ENCODE data around the gene TCERG1L. TPM values are rescaled to one million over a fixed set of nuclear protein-coding genes. Genes with fewer than 3 reads are reported as not detected.

The TCERG1L gene
- total and polyA plus RNA-seq, 8 donors: 0.18 TPM; not detected in 7

DNA sequence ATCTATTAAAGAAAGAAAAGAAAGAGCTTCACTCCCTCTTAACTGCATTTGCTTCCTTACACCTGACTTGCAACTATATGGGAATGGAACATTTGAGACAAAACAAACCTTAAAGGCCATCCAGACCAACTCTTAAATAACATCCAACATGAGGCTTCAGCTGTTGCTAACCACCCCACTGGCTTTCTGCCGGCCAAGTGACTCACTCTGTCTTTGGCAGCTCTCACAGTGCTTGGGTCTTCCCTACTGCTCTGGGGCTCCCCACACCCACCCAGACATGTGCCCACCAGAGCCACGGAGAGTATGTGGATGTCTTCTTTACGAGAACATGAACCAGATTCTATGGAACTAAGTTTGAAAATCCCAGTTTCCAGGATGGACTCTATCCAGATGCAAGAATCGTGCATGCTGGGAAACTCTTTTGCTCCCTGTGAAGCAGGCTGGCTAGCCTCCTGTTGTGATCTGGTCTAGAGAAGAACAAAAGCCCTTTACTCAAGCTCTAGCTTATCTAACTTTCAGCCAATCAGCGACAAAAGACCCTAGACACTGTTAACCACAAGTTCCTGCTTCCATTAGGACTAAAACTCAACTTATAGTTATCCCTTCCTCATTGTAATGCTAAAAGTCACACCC lies 245.7 kb downstream of the TCERG1L start:
- Histone ChIP-seq H3K4me3 (no peak overlapping the region), H3K36me3 (no peaks in the 10 kb centered on the region), H3K27me3 (peaks cover 0 to 36% (median 0%) of the 10 kb centered on the region in 3 donors), H3K9me3 (no peaks in the 10 kb centered on the region), H3K27ac (no peak overlapping the region), H3K4me1 (no peaks in the 10 kb centered on the region)
- intact Hi-C loops (cut with DNase I; ENCODE audit: low total_unique reads): no loop called here
- 30 to 47% (median 42%) methylated on average over 5 of the region's 5 CpGs for WGBS, 5 donors
- no peak for TF ChIP-seq EP300 (IDR thresholded peaks at IDR 0.05)
- TF ChIP-seq, protein P1, sequence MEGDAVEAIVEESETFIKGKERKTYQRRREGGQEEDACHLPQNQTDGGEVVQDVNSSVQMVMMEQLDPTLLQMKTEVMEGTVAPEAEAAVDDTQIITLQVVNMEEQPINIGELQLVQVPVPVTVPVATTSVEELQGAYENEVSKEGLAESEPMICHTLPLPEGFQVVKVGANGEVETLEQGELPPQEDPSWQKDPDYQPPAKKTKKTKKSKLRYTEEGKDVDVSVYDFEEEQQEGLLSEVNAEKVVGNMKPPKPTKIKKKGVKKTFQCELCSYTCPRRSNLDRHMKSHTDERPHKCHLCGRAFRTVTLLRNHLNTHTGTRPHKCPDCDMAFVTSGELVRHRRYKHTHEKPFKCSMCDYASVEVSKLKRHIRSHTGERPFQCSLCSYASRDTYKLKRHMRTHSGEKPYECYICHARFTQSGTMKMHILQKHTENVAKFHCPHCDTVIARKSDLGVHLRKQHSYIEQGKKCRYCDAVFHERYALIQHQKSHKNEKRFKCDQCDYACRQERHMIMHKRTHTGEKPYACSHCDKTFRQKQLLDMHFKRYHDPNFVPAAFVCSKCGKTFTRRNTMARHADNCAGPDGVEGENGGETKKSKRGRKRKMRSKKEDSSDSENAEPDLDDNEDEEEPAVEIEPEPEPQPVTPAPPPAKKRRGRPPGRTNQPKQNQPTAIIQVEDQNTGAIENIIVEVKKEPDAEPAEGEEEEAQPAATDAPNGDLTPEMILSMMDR (IDR thresholded peaks at IDR 0.05): no peak
- no peak for TF ChIP-seq POLR2AphosphoS5 (IDR thresholded peaks at IDR 0.05)
- TF ChIP-seq POLR2A (IDR thresholded peaks at IDR 0.05): no peak
- peak in 1 of 2 donors; percentile 35 for DNase-seq

DNA sequence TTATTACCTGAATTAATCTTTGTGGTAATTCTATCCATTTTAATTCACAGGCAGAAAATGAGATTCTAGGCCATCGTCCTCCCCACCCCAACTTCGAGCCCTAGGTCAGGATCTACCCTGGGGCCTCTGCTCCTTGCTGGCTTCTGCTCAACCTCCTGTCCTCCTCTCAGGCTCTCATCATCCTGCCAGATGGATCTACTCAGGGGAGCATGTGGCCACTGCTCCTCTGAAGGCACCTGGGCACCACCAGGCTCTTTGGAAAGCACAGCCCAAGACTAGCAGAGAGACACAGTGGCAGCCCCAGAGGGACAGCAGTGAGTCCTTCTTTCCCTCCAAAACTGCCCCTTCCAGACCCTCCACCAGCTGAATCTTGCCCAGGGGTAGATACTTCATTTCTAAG lies 248.2 kb downstream of the TCERG1L start:
- H3K4me1 ChIP-seq: no peaks in the 10 kb centered on the region
- H3K36me3 ChIP-seq: no peaks in the 10 kb centered on the region
- no peak overlapping the region for H3K4me3 ChIP-seq
- no peak for TF ChIP-seq POLR2A (IDR thresholded peaks at IDR 0.05)
- TF ChIP-seq, protein P1 (IDR thresholded peaks at IDR 0.05): no peak
- no peak for TF ChIP-seq POLR2AphosphoS5 (IDR thresholded peaks at IDR 0.05)
- no peak for TF ChIP-seq EP300 (IDR thresholded peaks at IDR 0.05)
- H3K27ac ChIP-seq: no peak overlapping the region
- peaks cover 0 to 12% (median 10%) of the 10 kb centered on the region in 4 donors for H3K9me3 ChIP-seq
- WGBS, 5 donors: 68 to 89% (median 83%) methylated on average over 2 of the region's 2 CpGs
- DNase-seq: no peak
- H3K27me3 ChIP-seq: peaks cover 0 to 35% (median 0%) of the 10 kb centered on the region in 3 donors
- intact Hi-C loops (cut with DNase I; ENCODE audit: low total_unique reads): no loop called here

DNA sequence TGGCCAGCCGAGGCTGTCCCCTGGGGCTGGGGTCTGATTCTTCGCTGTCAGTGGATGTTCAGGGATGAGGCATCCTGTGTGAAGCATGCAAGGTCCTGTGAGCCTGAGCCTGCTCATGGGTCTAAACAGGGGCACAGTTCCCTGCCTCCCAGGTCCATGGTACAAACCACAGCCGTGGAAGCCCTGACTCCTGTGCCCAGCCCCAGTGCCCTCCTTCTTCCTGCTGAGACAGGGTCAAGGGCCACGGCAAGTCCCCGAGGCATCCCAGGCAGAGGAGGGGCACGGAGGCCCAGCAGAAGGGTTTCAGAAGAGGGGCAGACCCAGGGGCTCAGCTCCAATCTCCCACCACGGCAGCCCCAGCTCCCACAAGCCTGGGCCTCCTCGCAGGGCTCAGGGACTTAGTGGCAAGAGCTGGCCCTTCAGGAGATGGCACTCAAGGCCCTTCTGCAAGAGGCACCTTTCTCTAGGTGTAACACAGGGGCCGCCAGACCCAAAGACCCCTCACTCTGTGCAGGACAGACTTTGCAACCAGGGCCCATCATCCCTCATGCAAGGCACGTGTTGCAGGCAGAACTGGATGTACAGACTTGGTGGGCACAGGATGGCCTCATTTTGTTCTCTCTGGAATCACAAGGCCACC lies 248.8 kb downstream of the TCERG1L start:
- WGBS, 5 donors: 58 to 82% (median 76%) methylated on average over 3 to 10 of the region's 10 CpGs
- intact Hi-C loops (cut with DNase I; ENCODE audit: low total_unique reads): no loop called here
- DNase-seq: no peak
- Histone ChIP-seq H3K4me1 (no peaks in the 10 kb centered on the region), H3K27ac (no peak overlapping the region), H3K27me3 (peaks cover 0 to 30% (median 0%) of the 10 kb centered on the region in 3 donors), H3K4me3 (no peak overlapping the region), H3K36me3 (no peaks in the 10 kb centered on the region), H3K9me3 (peaks cover 0 to 14% (median 13%) of the 10 kb centered on the region in 4 donors)
- TF ChIP-seq EP300 (IDR thresholded peaks at IDR 0.05): no peak

DNA sequence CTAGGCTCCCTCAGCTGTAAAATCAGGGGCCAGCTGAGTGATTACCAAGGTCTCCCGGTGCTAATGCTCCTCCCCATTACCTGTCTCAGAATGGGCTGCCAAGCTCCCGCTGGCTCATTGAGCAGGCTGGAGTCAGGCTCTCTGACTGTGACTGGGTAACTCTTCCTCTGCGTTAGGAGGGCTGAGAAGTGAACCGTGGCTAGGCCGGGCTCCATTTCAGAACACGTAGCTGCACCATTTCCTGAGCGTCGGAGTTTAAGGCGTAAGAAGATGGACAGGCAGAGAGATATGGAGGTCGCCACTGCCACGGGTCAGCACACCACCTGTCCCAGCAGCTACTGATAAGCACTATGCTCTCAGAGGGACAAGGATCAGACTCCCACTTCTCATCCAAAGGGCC lies 250.3 kb downstream of the TCERG1L start:
- Histone ChIP-seq H3K27ac (no peak overlapping the region), H3K27me3 (peaks cover 0 to 30% (median 2%) of the 10 kb centered on the region in 3 donors), H3K9me3 (peaks cover 0 to 14% (median 13%) of the 10 kb centered on the region in 4 donors), H3K36me3 (no peaks in the 10 kb centered on the region), H3K4me3 (no peak overlapping the region), H3K4me1 (no peaks in the 10 kb centered on the region)
- 53 to 76% (median 66%) methylated on average over 11 of the region's 11 CpGs for WGBS, 5 donors
- intact Hi-C loops (cut with DNase I; ENCODE audit: low total_unique reads): no loop called here
- no peak for TF ChIP-seq POLR2A (IDR thresholded peaks at IDR 0.05)
- TF ChIP-seq EP300 (IDR thresholded peaks at IDR 0.05): no peak
- no peak for TF ChIP-seq POLR2AphosphoS5 (IDR thresholded peaks at IDR 0.05)
- TF ChIP-seq, protein P1 (IDR thresholded peaks at IDR 0.05): no peak
- no peak for DNase-seq

DNA sequence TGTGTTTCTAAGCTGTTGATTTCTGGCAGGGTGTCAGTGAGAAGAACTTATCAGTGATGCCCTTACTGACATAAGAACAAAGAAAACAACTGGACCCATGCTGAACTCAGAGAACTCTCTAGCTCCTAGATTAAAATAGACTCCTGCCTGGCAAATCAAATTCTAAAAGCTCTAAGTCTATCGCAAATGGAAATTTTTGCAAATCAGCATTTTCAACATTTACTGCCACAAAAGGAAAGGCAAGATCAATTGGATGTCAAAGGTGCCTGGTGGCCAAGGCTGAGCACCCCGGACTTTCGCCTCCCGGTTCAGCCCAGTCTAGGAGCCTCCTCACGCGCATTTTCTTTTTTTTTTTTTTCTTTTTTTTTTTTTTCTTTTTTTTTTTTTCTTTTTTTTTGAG lies 251.6 kb downstream of the TCERG1L start:
- intact Hi-C loops (cut with DNase I; ENCODE audit: low total_unique reads): no loop called here
- no peaks in the 10 kb centered on the region for H3K36me3 ChIP-seq
- no peaks in the 10 kb centered on the region for H3K4me1 ChIP-seq
- H3K27ac ChIP-seq: no peak overlapping the region
- 84 to 98% (median 92%) methylated on average over 5 to 6 of the region's 6 CpGs for WGBS, 5 donors
- DNase-seq: no peak
- H3K27me3 ChIP-seq: peaks cover 0 to 33% (median 3%) of the 10 kb centered on the region in 3 donors
- H3K4me3 ChIP-seq: no peak overlapping the region
- peaks cover 0 to 14% (median 13%) of the 10 kb centered on the region in 4 donors for H3K9me3 ChIP-seq
- TF ChIP-seq POLR2AphosphoS5 (IDR thresholded peaks at IDR 0.05): no peak
- TF ChIP-seq, protein P1 (IDR thresholded peaks at IDR 0.05): no peak
- TF ChIP-seq EP300 (IDR thresholded peaks at IDR 0.05): no peak
- TF ChIP-seq POLR2A (IDR thresholded peaks at IDR 0.05): no peak

Data from stomach (tissue), 9 donors.